B cell (primary cell): ENCODE data around the gene C12orf57. TPM values are rescaled to one million over a fixed set of nuclear protein-coding genes. Genes with fewer than 3 reads are reported as not detected.

Experiments used
- ATAC-seq: fragments of 200-7000 bp; cut with Tn5 transposase; one replicate; pipeline ENCODE4 v1.10.0; 2021; ENCODE audit warnings: low read depth, mild to moderate bottlenecking, moderate number of reproducible peaks, moderate library complexity
- CTCF ChIA-PET: fragments of 350-600 bp; sonication (Branson Sonifier 250); formaldehyde crosslinking; loops from one replicate; lab custom pipeline; 2021; ENCODE audit warnings: antibody characterized with exemption, inconsistent platforms; lab: Charles Lee
- POLR2A ChIA-PET: fragments of 350-600 bp; sonication (Branson Sonifier 250); formaldehyde crosslinking; loops from one replicate; lab custom pipeline; 2021; ENCODE audit warnings: antibody characterized with exemption; lab: Charles Lee
- DNase-seq: peaks from one replicate; pipeline ENCODE4 v3.0.0; 2013
- H2AFZ ChIP-seq: 2 replicates; pipeline ENCODE4 v1.6.1; 2012; ENCODE audit warnings: mild to moderate bottlenecking, low read depth, low read length; ENCODE audit not compliant: insufficient read depth, poor library complexity, severe bottlenecking
- H3K27ac ChIP-seq, 2 donors: 1 replicate in 1 of 2; 2 replicates in 1 of 2; pipeline ENCODE4 v1.5.1; 2012 to 2013; ENCODE audit warnings: low read length in 2 of 2, mild to moderate bottlenecking in 2 of 2, moderate library complexity in 1 of 2
- H3K27me3 ChIP-seq, 4 experiments: fragments of 200-600 bp in 1 of 4; sonication (generic) in 1 of 4; replicated peaks in 1 of 4; 1 replicate in 2 of 4; 2 replicates in 2 of 4; pipeline versions ENCODE4 v1.6.1 to v1.7.0; 2013 to 2016; ENCODE audit warnings: low read length in 3 of 4, mild to moderate bottlenecking in 2 of 4, mixed read lengths in 1 of 4, moderate library complexity in 1 of 4; ENCODE audit not compliant: insufficient read depth in 4 of 4, control insufficient read depth in 3 of 4; ENCODE audit errors: control extremely low read depth in 1 of 4
- H3K36me3 ChIP-seq, 2 experiments: replicated peaks in 1 of 2; 1 replicate in 1 of 2; 2 replicates in 1 of 2; pipeline versions ENCODE4 v1.6.1 to v1.7.1; 2013; ENCODE audit warnings: low read length in 1 of 2; ENCODE audit not compliant: insufficient read depth in 2 of 2, control insufficient read depth in 1 of 2; ENCODE audit errors: control extremely low read depth in 1 of 2, extremely low read depth in 1 of 2
- H3K4me1 ChIP-seq, 2 donors: fragments of 200-600 bp in 1 of 2; sonication (generic) in 1 of 2; 1 replicate in 1 of 2; 2 replicates in 1 of 2; pipeline versions ENCODE4 v1.5.1 to v1.6.1; 2013 to 2017; ENCODE audit warnings: low read length in 2 of 2; ENCODE audit not compliant: control insufficient read depth in 2 of 2, insufficient read depth in 2 of 2
- H3K4me2 ChIP-seq: replicated peaks from 2 replicates; pipeline ENCODE3; 2012; ENCODE audit warnings: mild to moderate bottlenecking, low read depth, low read length; ENCODE audit not compliant: poor library complexity, severe bottlenecking
- H3K4me3 ChIP-seq, 5 experiments: fragments of 200-600 bp in 1 of 5; sonication (generic) in 1 of 5; 1 replicate in 3 of 5; 2 replicates in 2 of 5; pipeline versions ENCODE4 v1.5.1 to v1.7.0; 2011 to 2016; ENCODE audit warnings: low read length in 4 of 5, mild to moderate bottlenecking in 4 of 5, low read depth in 2 of 5, control low read depth in 1 of 5, moderate library complexity in 1 of 5; ENCODE audit not compliant: insufficient read depth in 1 of 5; ENCODE audit errors: control extremely low read depth in 1 of 5, extremely low read depth in 1 of 5
- H3K79me2 ChIP-seq: fragments of 200-600 bp; sonication (generic); one replicate; pipeline ENCODE4 v1.6.0; 2016; ENCODE audit warnings: low read length; ENCODE audit not compliant: control insufficient read depth, insufficient read depth
- H3K9ac ChIP-seq: fragments of 200-600 bp; sonication (generic); 2 replicates; pipeline ENCODE4 v1.6.1; 2017; ENCODE audit warnings: mild to moderate bottlenecking, low read length, moderate library complexity
- H3K9me3 ChIP-seq, 3 donors: one replicate each; pipeline versions ENCODE4 v1.6.1 to v1.7.1; 2013; ENCODE audit warnings: low read length in 2 of 3; ENCODE audit not compliant: control insufficient read depth in 2 of 3, insufficient read depth in 1 of 3; ENCODE audit errors: control extremely low read depth in 1 of 3
- H4K20me1 ChIP-seq: 2 replicates; pipeline ENCODE4 v1.6.0; 2012; ENCODE audit warnings: mild to moderate bottlenecking, low read length; ENCODE audit not compliant: insufficient read depth, control insufficient read depth, poor library complexity, severe bottlenecking
- H3K27ac Mint-ChIP-seq: one replicate; pipeline ENCODE4 v1.8.0; 2021; ENCODE audit warnings: mixed read lengths
- H3K27me3 Mint-ChIP-seq: one replicate; pipeline ENCODE4 v1.8.0; 2021; ENCODE audit warnings: mixed read lengths
- H3K4me1 Mint-ChIP-seq: one replicate; pipeline ENCODE4 v1.8.0; 2021; ENCODE audit warnings: mixed read lengths
- H3K4me3 Mint-ChIP-seq: one replicate; pipeline ENCODE4 v1.8.0; 2021; ENCODE audit warnings: mixed read lengths
- H3K9me3 Mint-ChIP-seq: one replicate; pipeline ENCODE4 v1.8.0; 2022; ENCODE audit warnings: mixed read lengths; ENCODE audit not compliant: insufficient read depth
- CTCF ChIP-seq: fragments of 200-600 bp; IDR thresholded peaks from one replicate; pipeline ENCODE4 v1.8.0; 2022; ENCODE audit warnings: antibody characterized with exemption, mild to moderate bottlenecking
- EZH2 ChIP-seq: IDR thresholded peaks from 2 replicates; pipeline ENCODE4 v1.6.1; 2012; ENCODE audit warnings: borderline replicate concordance, low read depth, mild to moderate bottlenecking, moderate library complexity, low read length; ENCODE audit not compliant: insufficient read depth, poor library complexity, severe bottlenecking
- WGBS: methylation state at CpG from one replicate; pipeline ENCODE4 v1.1.5; 2013; ENCODE audit warnings: missing lambda C conversion rate; ENCODE audit not compliant: insufficient coverage; 5-methylcytosine and 5-hydroxymethylcytosine counted together
- intact Hi-C: fragments of 100-400 bp; cut with micrococcal nuclease; formaldehyde crosslinking; loops from one replicate; pipeline ENCODE4 v1.10.0; 2022
- polyA plus RNA-seq: library from polyadenylated mRNA; depleted of rRNA; stranded (reverse); fragments of >200 nt; gene quantifications from 2 replicates; pipeline ENCODE4 v1.2.3, GENCODE V29; 2012
- total RNA-seq, 2 donors: library from RNA; stranded (reverse); fragments of 120-200 nt in 1 of 2; gene quantifications; 1 replicate in 1 of 2; 2 replicates in 1 of 2; pipeline versions ENCODE4 v1.2.3 to v1.2.4, GENCODE V29; 2013 to 2022

C12orf57 gene
- total and polyA plus RNA-seq, 2 donors (not counting 1 experiment from before 2014, with no cell fraction given): 90.9 to 460 TPM

GRCh38 chr12:6899427-6899826 is 44.4 kb upstream of the C12orf57 start:
- H3K4me1 ChIP-seq: peaks cover 8 to 14% of the 10 kb centered on the region in 2 donors
- ChIA-PET CTCF (interaction anchor here (0.5 to 3.3 kb wide), 4 partner anchors 8 to 143 kb away, joined by 3 to 10 read pairs (median 4); partner anchors contain the start of gene SPSB2), POLR2A (no interaction called here)
- H3K36me3 ChIP-seq: no peaks in the 10 kb centered on the region
- no peak overlapping the region for H3K4me3 Mint-ChIP-seq
- no peak for TF ChIP-seq CTCF
- no peak for TF ChIP-seq EZH2
- peaks cover 8% of the 10 kb centered on the region for H3K4me1 Mint-ChIP-seq
- ATAC-seq (no peak), DNase-seq (no peak)
- no peak overlapping the region for H3K9ac ChIP-seq
- H3K9me3 Mint-ChIP-seq: no peaks in the 10 kb centered on the region
- no CpG with 5 or more reads among the region's 5 CpGs for WGBS
- H4K20me1 ChIP-seq: no peaks in the 10 kb centered on the region
- no peak overlapping the region for H3K4me2 ChIP-seq
- H3K4me3 ChIP-seq: no peak overlapping the region
- H3K27ac ChIP-seq: no peak overlapping the region
- intact Hi-C loops: no loop called here
- H2AFZ ChIP-seq: peak overlapping the region; percentile 16
- H3K27me3 Mint-ChIP-seq: no peaks in the 10 kb centered on the region
- H3K79me2 ChIP-seq: no peaks in the 10 kb centered on the region
- no peak overlapping the region for H3K27ac Mint-ChIP-seq
- no peaks in the 10 kb centered on the region for H3K9me3 ChIP-seq
- H3K27me3 ChIP-seq: no peaks in the 10 kb centered on the region

- DNase-seq: peak; percentile 32
- no peak for TF ChIP-seq CTCF
- no peak for TF ChIP-seq EZH2
- no peaks in the 10 kb centered on the region for H3K36me3 ChIP-seq
- no peaks in the 10 kb centered on the region for H3K9me3 ChIP-seq
- Mint-ChIP-seq H3K4me3 (no peak overlapping the region), H3K9me3 (no peaks in the 10 kb centered on the region), H3K27me3 (no peaks in the 10 kb centered on the region), H3K4me1 (peaks cover 8% of the 10 kb centered on the region), H3K27ac (no peak overlapping the region)
- intact Hi-C loops: no loop called here
- no peaks in the 10 kb centered on the region for H4K20me1 ChIP-seq
- H3K79me2 ChIP-seq: no peaks in the 10 kb centered on the region
- WGBS: 43% methylated on average over 5 of the region's 10 CpGs
- ATAC-seq: no peak
- ChIA-PET CTCF (interaction anchor here (0.5 to 1.5 kb wide), 3 partner anchors 8 to 142 kb away, joined by 3 to 5 read pairs (median 4); no protein-coding TSS in a partner anchor), POLR2A (no interaction called here)
- no peak overlapping the region for H3K4me2 ChIP-seq
- no peak overlapping the region for H3K9ac ChIP-seq
- peaks cover 10 to 18% of the 10 kb centered on the region in 2 donors for H3K4me1 ChIP-seq
- no peak overlapping the region for H3K27ac ChIP-seq
- H3K27me3 ChIP-seq: no peaks in the 10 kb centered on the region
- no peak overlapping the region for H3K4me3 ChIP-seq
- peak overlapping the region; percentile 16 for H2AFZ ChIP-seq
Observed at GRCh38 chr12:6899837-6900519, 43.8 kb upstream of the C12orf57 start.
